NCI-H2029 (cell line): Measurements from ENCODE around the gene ME2.
"Not testable (repeated sequence)": the region's sequence is repeated elsewhere in the genome, so short reads cannot be mapped to it uniquely, and the experiment has no call there.

Source experiments
- DNase-seq: peaks from one replicate; lab custom pipeline; 2025; lab: John Stamatoyannopoulos, UW

ME2 gene

DNA sequence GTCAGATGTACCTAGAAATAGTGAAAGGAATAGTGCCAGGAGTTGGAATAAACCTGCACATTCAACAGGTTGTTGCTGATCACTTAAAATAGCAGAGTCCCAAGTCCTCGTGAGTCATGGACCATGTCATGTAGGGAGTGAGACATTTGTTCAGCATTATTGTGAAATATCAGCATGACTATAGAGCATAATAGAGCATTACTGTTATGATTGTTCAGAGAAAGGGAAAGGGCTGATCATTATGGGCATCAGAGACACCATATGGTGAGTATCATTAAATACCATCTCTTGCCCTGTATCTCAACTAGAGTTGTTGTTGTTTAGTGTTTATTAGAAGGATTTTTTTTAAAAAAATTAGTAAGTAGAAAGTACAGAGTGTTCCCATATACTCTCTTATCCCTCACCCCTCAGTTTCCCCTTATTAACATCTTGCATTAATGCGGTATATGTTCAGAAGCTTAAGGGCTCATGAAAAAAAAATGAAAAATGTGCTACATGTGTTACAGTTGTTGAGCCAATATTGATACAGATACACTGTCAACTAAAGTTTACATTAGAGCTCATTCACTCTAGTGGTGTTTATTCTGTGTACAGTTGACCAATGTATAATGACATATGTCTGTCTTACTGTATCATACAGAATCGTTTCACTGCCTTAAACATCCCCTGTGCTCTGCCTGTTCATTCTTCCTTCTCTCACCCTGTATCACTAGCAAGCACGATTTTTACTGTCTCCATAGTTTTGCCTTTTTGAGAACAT, 94.6 kb downstream of the ME2 start:
- DNase-seq, result no peak

DNA sequence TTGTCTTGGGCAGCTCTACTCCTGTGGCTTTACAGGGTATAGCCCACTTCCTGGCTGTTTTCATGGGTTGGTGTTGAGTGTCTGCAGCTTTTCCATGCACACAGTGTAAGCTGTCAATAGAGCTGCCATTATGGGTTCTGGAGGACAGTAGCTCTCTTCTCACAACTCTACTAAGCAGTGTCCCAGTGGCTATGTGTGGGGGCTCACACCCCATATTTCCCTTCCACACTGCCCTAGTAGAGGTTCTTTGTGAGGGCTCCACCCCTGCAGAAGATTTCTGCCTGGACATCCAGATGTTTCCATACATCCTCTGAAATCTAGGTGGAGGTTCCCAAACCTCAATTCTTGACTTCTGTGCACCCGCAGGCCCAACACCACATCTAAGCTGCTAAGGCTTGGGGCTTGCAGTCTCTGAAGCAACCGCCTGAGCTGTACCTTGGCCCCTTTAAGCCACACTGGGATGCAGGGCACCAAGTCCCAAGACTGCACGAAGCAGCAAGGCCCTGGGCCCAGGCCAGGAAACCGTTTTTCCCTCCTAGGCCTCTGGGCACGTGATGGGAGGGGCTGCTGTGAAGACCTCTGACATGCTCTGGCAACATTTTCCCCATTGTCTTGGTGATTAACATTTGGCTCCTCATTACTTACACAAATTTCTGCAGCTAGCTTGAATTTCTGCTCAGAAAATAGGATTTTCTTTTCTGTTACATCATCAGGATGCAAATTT, 98.3 kb downstream of the ME2 start:
- no peak for DNase-seq

DNA sequence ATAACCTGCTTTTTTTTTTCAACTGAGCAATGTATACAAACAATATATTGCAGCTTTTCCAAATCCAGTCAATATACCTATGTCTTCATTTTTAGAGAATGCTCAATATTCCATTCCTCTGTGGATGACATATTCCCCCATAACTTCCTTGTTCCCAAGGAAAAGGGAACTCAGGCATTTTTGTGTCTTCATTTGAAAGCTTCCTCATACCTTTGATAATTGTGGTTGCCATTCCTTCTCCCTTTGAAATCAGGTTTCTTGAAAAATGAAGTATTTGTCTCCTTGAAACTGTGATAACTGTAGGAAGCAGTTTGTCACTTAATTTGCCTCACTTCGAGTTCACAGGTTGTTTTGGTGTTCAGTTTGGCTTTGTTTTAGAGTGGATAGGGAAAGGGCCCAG, 102.5 kb downstream of the ME2 start:
- no peak for DNase-seq

DNA sequence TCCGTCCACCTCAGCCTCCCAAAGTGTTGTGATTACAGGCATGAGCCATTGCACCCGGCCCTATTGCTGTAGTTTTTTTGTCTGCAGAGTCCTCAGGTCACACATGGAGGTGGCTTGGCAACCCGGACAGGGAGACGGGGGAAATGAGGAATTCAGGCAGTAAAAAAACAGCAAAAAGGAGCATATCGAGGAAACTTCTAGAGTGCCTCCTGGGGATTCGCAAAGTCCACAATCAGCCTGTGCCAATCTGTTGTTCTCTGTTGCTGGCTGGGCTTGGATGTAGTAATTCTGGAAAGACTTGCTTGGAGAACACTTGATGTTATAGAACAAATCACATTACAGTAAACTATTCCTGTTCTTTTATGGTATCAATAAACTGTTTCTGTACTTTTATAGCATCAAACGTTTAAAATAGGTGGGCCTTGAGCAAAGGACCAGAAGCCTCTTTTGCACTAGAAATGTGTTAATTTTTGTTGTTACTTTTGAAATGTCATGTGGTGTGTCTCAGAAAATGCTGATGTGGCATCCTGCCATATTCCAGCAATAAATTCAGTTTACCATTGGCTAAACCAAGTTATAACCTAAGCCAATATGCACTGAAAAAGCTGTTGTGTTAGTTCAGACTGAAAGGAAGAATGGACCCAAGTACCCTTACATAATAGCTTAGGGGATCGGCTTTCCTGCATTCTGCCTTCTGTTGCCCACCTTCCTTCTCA, 103.3 kb downstream of the ME2 start:
- DNase-seq, result no peak

DNA sequence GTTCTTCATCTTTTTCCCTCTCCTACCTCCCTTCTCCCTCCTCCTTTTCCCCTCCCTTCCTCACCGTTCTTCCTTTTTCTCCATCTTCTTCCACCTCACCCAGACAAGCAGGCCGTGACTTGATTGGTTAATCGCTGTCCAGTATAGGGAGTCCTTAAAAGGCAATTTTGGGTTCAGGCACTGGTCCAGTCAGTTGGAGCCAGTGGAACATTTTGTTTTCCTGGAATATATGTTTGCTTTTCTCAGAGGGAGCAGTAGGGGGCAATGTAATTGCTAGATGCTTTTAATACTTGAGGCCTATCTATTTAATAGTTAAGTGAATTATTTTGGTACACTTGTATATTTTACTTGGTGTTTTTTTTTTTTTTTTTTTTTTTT, 103.9 kb downstream of the ME2 start:
- DNase-seq, result no peak

DNA sequence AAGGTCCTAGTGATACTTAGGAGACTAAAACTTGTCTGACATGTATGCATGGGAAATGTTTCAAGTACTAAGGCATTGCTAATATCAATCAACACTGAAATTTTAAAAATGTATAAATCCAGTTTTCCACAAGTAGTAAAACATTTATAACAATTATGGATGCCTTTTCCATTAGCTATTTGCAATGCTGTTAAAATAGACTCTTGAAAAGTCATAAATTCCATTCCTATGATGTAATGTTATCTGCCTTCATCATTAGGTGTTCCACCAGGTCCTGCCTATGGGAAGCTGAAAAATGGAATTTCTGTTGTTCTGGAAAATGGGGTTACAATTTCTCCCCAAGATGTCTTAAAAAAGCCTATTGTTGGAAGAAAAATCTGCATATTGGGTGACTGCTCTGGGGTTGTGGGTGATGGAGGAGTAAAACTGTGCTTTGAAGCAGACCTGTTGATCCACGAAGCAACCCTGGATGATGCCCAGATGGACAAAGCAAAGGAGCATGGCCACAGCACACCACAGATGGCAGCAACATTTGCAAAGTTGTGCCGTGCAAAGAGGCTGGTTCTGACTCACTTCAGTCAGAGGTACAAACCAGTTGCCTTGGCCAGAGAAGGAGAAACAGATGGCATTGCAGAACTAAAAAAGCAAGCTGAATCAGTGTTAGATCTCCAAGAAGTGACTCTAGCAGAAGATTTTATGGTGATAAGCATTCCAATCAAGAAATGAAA, 107.6 kb downstream of the ME2 start:
- DNase-seq, result no peak

DNA sequence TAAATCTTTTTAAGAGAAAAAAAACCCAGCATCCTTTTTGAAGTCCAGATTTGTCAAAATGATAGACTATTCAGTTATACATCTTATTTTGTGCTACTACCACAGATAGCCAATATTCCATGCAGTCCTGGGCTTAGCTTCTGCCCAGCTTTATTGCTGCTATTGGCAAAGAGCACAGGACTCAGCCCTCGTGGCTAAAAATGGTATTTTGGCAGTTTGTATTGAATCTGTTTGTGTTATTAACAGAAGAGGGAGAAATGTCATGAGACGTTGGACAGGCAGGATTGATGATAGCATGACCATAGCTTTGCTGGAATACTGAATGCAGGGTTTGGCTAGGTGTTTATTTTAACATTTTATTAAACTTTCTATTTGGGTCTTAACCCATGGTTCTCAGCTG, 108.3 kb downstream of the ME2 start:
- DNase-seq, result no peak

DNA sequence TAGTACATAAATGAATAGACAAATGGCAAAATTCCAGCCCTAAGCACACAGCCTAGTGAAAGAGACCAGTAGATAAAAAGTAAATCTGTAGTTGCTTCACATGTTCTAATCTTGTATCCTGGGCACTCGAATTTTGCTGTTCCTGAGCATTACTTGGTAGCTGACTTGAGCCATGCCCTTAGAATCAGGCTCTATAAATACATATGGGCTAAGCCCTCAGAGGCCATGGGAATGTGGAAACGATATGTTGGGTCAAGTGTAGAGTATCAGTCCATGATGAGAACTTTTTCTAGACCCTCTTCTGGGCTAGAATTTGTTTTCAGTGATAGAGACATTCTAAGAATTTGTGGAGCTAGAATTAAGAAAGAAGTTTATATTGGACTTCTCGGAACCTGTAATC, 110.8 kb downstream of the ME2 start:
- DNase-seq, result no peak

DNA sequence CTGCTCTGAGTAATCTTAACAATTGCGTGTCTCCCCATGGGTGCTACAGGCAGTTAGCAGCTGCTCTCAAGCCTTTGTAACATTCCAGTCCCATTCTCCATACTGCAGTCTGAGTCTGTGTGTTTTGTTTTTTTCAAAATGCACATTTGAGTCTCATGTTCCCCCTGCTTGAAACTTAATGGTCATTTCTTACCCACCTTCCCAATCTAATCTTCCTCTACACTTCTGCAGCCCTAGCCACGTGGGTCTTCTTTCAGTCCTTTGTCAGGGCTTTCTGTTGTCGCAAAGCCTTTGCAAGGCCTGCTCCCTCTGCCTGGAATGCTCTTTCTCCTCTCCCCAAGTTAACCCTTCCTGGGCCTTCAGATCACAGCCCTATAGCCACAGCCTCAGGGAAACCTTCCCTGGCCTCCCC, 113.4 kb downstream of the ME2 start:
- DNase-seq, result no peak

DNA sequence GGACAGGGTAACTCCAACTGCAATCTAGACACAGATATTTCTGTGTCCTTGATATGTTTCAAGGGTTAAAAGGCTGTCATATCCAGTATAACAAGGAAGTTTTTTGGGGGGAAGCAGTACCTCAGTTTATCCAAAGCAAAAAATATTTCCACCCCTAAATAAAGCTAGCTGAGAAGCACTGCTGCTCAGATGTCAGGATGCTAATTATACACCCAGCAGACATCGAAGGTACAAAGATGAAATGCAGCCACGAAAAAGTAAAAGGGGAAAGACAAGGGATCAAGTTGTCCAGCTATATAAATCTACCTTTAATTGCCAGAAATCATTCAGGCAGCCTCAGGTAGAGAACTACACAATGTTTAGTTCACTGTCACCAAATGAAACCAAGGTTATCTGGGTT, 115.1 kb downstream of the ME2 start:
- no peak for DNase-seq

DNA sequence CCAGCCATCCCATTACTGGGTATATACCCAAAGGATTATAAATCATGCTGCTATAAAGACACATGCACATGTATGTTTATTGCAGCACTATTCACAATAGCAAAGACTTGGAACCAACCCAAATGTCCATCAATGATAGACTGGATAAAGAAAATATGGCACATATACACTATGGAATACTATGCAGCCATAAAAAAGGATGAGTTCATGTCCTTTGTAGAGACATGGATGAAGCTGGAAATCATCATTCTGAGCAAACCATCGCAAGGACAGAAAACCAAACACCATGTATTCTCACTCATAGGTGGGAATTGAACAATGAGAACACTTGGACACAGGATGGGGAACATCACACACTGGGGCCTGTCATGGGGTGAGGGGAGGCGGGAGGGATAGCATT, 124.3 kb downstream of the ME2 start:
- not testable (repeated sequence) for DNase-seq
